ENCODE measurements around the gene PDIA2.

DNA sequence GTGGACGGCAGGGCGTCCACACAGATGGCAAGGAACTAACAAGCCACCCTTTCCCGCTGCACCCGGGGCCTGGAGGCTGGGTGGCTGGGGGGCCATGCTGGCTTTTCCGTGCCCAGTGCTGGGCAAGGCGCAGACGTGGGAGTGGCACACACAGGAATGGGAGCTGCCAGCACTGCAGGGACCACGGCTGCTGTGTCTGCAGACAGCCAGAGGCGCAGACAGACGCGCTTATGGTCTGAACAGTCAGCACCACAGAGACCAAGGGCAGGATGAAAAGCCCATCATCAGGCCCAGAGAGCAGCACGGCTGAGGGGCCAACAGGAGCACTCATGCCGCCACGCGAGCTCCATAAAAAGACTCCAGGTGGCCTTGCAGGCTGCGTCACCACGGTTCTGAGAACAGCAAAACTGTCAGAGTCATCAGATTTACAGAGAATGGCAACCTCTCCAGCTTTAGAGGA, 24.0 kb downstream of the PDIA2 start:
- TF ChIP-seq EP300 (IDR thresholded peaks at IDR 0.05): no peak
- no peak for TF ChIP-seq POLR2A (IDR thresholded peaks at IDR 0.05)
- TF ChIP-seq, protein P1, sequence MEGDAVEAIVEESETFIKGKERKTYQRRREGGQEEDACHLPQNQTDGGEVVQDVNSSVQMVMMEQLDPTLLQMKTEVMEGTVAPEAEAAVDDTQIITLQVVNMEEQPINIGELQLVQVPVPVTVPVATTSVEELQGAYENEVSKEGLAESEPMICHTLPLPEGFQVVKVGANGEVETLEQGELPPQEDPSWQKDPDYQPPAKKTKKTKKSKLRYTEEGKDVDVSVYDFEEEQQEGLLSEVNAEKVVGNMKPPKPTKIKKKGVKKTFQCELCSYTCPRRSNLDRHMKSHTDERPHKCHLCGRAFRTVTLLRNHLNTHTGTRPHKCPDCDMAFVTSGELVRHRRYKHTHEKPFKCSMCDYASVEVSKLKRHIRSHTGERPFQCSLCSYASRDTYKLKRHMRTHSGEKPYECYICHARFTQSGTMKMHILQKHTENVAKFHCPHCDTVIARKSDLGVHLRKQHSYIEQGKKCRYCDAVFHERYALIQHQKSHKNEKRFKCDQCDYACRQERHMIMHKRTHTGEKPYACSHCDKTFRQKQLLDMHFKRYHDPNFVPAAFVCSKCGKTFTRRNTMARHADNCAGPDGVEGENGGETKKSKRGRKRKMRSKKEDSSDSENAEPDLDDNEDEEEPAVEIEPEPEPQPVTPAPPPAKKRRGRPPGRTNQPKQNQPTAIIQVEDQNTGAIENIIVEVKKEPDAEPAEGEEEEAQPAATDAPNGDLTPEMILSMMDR (IDR thresholded peaks at IDR 0.05): no peak

Measured in upper lobe of left lung (tissue), 4 donors.